Mammary epithelial cell (primary cell): Measurements from ENCODE around the gene ERCC5.

Experiments used
- CTCF ChIP-seq, 2 donors: IDR thresholded peaks in 1 of 2; conservative IDR thresholded peaks in 1 of 2; 2 replicates each; pipeline ENCODE4 v1.5.1; 2011 to 2012; ENCODE audit warnings: inconsistent platforms in 2 of 2, low read length in 2 of 2, mild to moderate bottlenecking in 2 of 2, control low read depth in 1 of 2, low read depth in 1 of 2; ENCODE audit not compliant: insufficient read depth in 1 of 2; ENCODE audit errors: extremely low read depth in 1 of 2
- EZH2 ChIP-seq: IDR thresholded peaks from 2 replicates; pipeline ENCODE4 v1.6.1; 2012; ENCODE audit warnings: low read length, inconsistent platforms, borderline replicate concordance

GRCh38 chr13:102914339-102914930, 68.6 kb downstream of the ERCC5 start:
- TF ChIP-seq CTCF (conservative IDR thresholded peaks at IDR 0.05 in 1 of 2, IDR thresholded peaks at IDR 0.05 in 1 of 2; ENCODE audit: extremely low read depth in 1 of 2, insufficient read depth in 1 of 2, low read depth in 1 of 2, low read length in 2 of 2) (no peak), EZH2 (no peak)
